DOHH2 (cell line): Measurements from ENCODE around the gene GUCA1C.

Source experiments
- H3F3A ChIP-seq: fragments of 200-600 bp; sonication (generic), shearing (Covaris generic); 2 replicates; pipeline ENCODE4 v1.6.0; 2016; ENCODE audit warnings: antibody characterized with exemption, mild to moderate bottlenecking; ENCODE audit not compliant: control insufficient read depth, insufficient read depth
- H3K27ac ChIP-seq: fragments of 200-600 bp; sonication (generic); 2 replicates; pipeline ENCODE4 v1.5.1; 2014; ENCODE audit warnings: low read depth, mild to moderate bottlenecking, low read length, moderate library complexity
- H3K27me3 ChIP-seq: fragments of 200-600 bp; sonication (generic); 2 replicates; pipeline ENCODE4 v1.6.1; 2014; ENCODE audit warnings: mild to moderate bottlenecking, low read length, mixed read lengths; ENCODE audit not compliant: control insufficient read depth
- H3K36me3 ChIP-seq: fragments of 200-600 bp; sonication (generic); 2 replicates; pipeline ENCODE4 v1.6.1; 2014; ENCODE audit warnings: mild to moderate bottlenecking, low read length, moderate library complexity, mixed read lengths; ENCODE audit not compliant: control insufficient read depth
- H3K4me1 ChIP-seq: fragments of 200-600 bp; sonication (generic); 2 replicates; pipeline ENCODE4 v1.6.1; 2014; ENCODE audit warnings: mild to moderate bottlenecking, low read length, mixed read lengths; ENCODE audit not compliant: control insufficient read depth
- H3K4me2 ChIP-seq: fragments of 200-600 bp; sonication (generic); 2 replicates; pipeline ENCODE4 v1.6.0; 2014; ENCODE audit warnings: mild to moderate bottlenecking, low read length, moderate library complexity
- H3K4me3 ChIP-seq: fragments of 200-600 bp; sonication (generic); 2 replicates; pipeline ENCODE4 v1.5.1; 2014; ENCODE audit warnings: mild to moderate bottlenecking, low read length, mixed read lengths
- H3K79me2 ChIP-seq: fragments of 200-600 bp; sonication (generic); 2 replicates; pipeline ENCODE4 v1.6.1; 2014; ENCODE audit warnings: mild to moderate bottlenecking, low read length, mixed read lengths; ENCODE audit not compliant: control insufficient read depth
- H3K9me2 ChIP-seq: fragments of 200-600 bp; sonication (generic); replicated peaks from 2 replicates; pipeline ENCODE4 v1.6.1; 2014; ENCODE audit warnings: mild to moderate bottlenecking, low read length, mixed read lengths; ENCODE audit not compliant: control insufficient read depth
- H3K9me3 ChIP-seq: fragments of 200-600 bp; sonication (generic); 2 replicates; pipeline ENCODE4 v1.6.1; 2014; ENCODE audit warnings: antibody characterized with exemption, low read length, mixed read lengths; ENCODE audit not compliant: control insufficient read depth, insufficient read depth
- H4K20me1 ChIP-seq: fragments of 200-600 bp; sonication (generic); 2 replicates; pipeline ENCODE4 v1.6.0; 2014; ENCODE audit warnings: low read depth, mild to moderate bottlenecking, antibody characterized with exemption, low read length, moderate library complexity; ENCODE audit not compliant: control insufficient read depth, insufficient read depth
- CTCF ChIP-seq: fragments of 200-600 bp; sonication (generic); IDR thresholded peaks from one replicate; pipeline ENCODE4 v1.5.1; 2014; ENCODE audit warnings: antibody characterized with exemption, mild to moderate bottlenecking, low read depth, low read length; ENCODE audit not compliant: poor library complexity, severe bottlenecking
- EZH2phosphoT487 ChIP-seq: fragments of 200-600 bp; sonication (generic); IDR thresholded peaks from 2 replicates; pipeline ENCODE4 v1.6.1; 2017; ENCODE audit warnings: borderline replicate concordance, mild to moderate bottlenecking, antibody characterized with exemption, low read length, moderate library complexity, mixed read lengths

GUCA1C gene

GRCh38 chr3:108863799-108864135, 89.9 kb downstream of the GUCA1C start:
- Histone ChIP-seq H3K4me2 (no peak overlapping the region), H3K4me1 (no peaks in the 10 kb centered on the region), H3K36me3 (no peaks in the 10 kb centered on the region), H3K9me3 (no peaks in the 10 kb centered on the region), H3F3A (no peaks in the 10 kb centered on the region), H3K27ac (no peak overlapping the region), H3K27me3 (no peaks in the 10 kb centered on the region), H3K79me2 (no peaks in the 10 kb centered on the region), H3K4me3 (no peak overlapping the region), H3K9me2 (no peaks in the 10 kb centered on the region), H4K20me1 (no peaks in the 10 kb centered on the region)
- no peak for TF ChIP-seq CTCF
- no peak for TF ChIP-seq EZH2phosphoT487

GRCh38 chr3:108862865-108863798, 90.5 kb downstream of the GUCA1C start:
- no peaks in the 10 kb centered on the region for H3K27me3 ChIP-seq
- H3K4me1 ChIP-seq: no peaks in the 10 kb centered on the region
- no peaks in the 10 kb centered on the region for H3K79me2 ChIP-seq
- H3K9me3 ChIP-seq: no peaks in the 10 kb centered on the region
- H3K4me3 ChIP-seq: no peak overlapping the region
- H3K4me2 ChIP-seq: no peak overlapping the region
- H3K9me2 ChIP-seq: no peaks in the 10 kb centered on the region
- no peaks in the 10 kb centered on the region for H3K36me3 ChIP-seq
- no peak overlapping the region for H3K27ac ChIP-seq
- no peaks in the 10 kb centered on the region for H4K20me1 ChIP-seq
- no peaks in the 10 kb centered on the region for H3F3A ChIP-seq
- TF ChIP-seq EZH2phosphoT487 (no peak), CTCF (no peak)

- no peak for TF ChIP-seq EZH2phosphoT487
- no peak for TF ChIP-seq CTCF
- no peaks in the 10 kb centered on the region for H3K9me3 ChIP-seq
- no peaks in the 10 kb centered on the region for H3F3A ChIP-seq
- no peaks in the 10 kb centered on the region for H4K20me1 ChIP-seq
- H3K36me3 ChIP-seq: no peaks in the 10 kb centered on the region
- no peaks in the 10 kb centered on the region for H3K27me3 ChIP-seq
- H3K4me1 ChIP-seq: no peaks in the 10 kb centered on the region
- no peak overlapping the region for H3K27ac ChIP-seq
- H3K4me3 ChIP-seq: no peak overlapping the region
- H3K79me2 ChIP-seq: no peaks in the 10 kb centered on the region
- no peaks in the 10 kb centered on the region for H3K9me2 ChIP-seq
- no peak overlapping the region for H3K4me2 ChIP-seq
Observed at GRCh38 chr3:108861401-108861800, 92.3 kb downstream of the GUCA1C start.
